ENCODE data around the gene ABLIM2. TPM values are rescaled to one million over a fixed set of nuclear protein-coding genes. Genes with fewer than 3 reads are reported as not detected.
A peak's percentile ranks its signal among the peaks of the same experiment; 100 is the strongest.

ABLIM2 gene
- total and polyA plus RNA-seq, 2 of the 8 experiments (the other 6 are each of a cell fraction or from before 2014, with no cell fraction given) = 2.8 to 3.0 TPM

DNA sequence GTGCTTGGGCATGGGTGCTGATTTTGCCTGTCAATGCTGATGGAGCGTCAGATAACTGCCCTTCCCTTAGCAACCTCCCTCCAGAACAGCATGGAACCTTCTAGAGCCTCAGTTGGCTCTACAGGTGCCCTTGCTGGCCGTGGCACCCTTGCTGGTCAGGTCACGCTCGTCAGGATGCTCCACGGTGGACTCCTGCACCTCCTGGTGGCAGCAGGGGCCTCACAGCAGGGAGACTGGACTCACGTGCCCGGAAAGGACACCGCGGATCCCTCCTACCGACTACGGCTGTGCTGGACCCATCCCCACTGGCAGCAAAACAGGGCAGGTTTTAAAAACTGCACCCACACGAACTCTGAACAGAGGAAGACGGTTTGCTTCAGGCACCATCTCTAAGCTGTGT is 136.8 kb downstream of the ABLIM2 start:
- no peak overlapping the region for H4K91ac ChIP-seq (replicated peaks; ENCODE audit: insufficient read length, low read length)
- no peak overlapping the region for H3K9ac ChIP-seq (replicated peaks in 1 of 4; ENCODE audit: extremely low read depth in 1 of 4, low read depth in 3 of 4, low read length in 3 of 4)
- no peak overlapping the region for H3K18ac ChIP-seq (ENCODE audit: extremely low read depth, low read length)
- CTCF ChIA-PET (ENCODE audit: partially characterized antibody) = interaction anchor here (0.5 to 1.2 kb wide), 3 partner anchors 13 to 374 kb away, joined by 3 read pairs; no protein-coding TSS in a partner anchor
- H2AK5ac ChIP-seq (ENCODE audit: low read depth, low read length) = no peak overlapping the region
- peaks cover 0 to 1% (median 0%) of the 10 kb centered on the region in 4 experiments; a peak in 3 of 7 replicates for H3K4me1 ChIP-seq (replicated peaks in 1 of 4; ENCODE audit: control insufficient read depth in 3 of 4, insufficient read depth in 4 of 4, low read length in 3 of 4)
- no peak overlapping the region for H2BK15ac ChIP-seq (ENCODE audit: low read length)
- no peaks in the 10 kb centered on the region for H3K79me2 ChIP-seq (ENCODE audit: control insufficient read depth in 1 of 2, insufficient read depth in 2 of 2, low read length in 2 of 2)
- H2BK20ac ChIP-seq (ENCODE audit: low read length) = no peak overlapping the region
- DNase-seq (ENCODE audit: low read depth in 1 of 2, low spot score in 2 of 2) (no peak), FAIRE-seq (no peak)
- H3K4me3 ChIP-seq (ENCODE audit: extremely low read depth in 1 of 4, insufficient read depth in 2 of 4, low read depth in 3 of 4, low read length in 4 of 4) = no peak overlapping the region
- no peaks in the 10 kb centered on the region for H3K9me3 ChIP-seq (ENCODE audit: insufficient read depth in 2 of 2, low read depth in 1 of 2, low read length in 1 of 2)
- no peak overlapping the region; the same call in 1 of the 2 replicates for H4K8ac ChIP-seq (ENCODE audit: extremely low read depth, insufficient read depth, low read length)
- no peak overlapping the region for H3K4ac ChIP-seq (replicated peaks; ENCODE audit: insufficient read length, low read depth, low read length)
- no peak overlapping the region for H3K27ac ChIP-seq (ENCODE audit: low read depth, low read length)
- no peak overlapping the region; the same call in 1 of the 2 replicates for H2BK5ac ChIP-seq (ENCODE audit: low read depth, low read length)
- no peak overlapping the region for H2AFZ ChIP-seq (ENCODE audit: low read length)
- H3K23me2 ChIP-seq (ENCODE audit: low read depth, low read length) = no peaks in the 10 kb centered on the region
- no peaks in the 10 kb centered on the region for H4K20me1 ChIP-seq (replicated peaks in 1 of 2; ENCODE audit: control insufficient read depth in 1 of 2, insufficient read depth in 2 of 2, low read length in 2 of 2)
- no peak overlapping the region for H3K56ac ChIP-seq (replicated peaks; ENCODE audit: insufficient read length, low read depth, low read length)
- no peaks in the 10 kb centered on the region for H3K79me1 ChIP-seq (ENCODE audit: low read depth, low read length)
- POLR2A ChIA-PET (ENCODE audit: partially characterized antibody) = no interaction called here
- H2BK120ac ChIP-seq (replicated peaks; ENCODE audit: low read depth, low read length) = no peak overlapping the region
- no peak overlapping the region for H3K14ac ChIP-seq (ENCODE audit: insufficient read length)
- no peaks in the 10 kb centered on the region; a peak in 2 of 7 replicates for H3K27me3 ChIP-seq (replicated peaks in 1 of 4; ENCODE audit: control insufficient read depth in 3 of 4, extremely low read depth in 1 of 4, insufficient read depth in 3 of 4, low read length in 3 of 4)
- H3K36me3 ChIP-seq (ENCODE audit: control insufficient read depth in 2 of 4, insufficient read depth in 4 of 4, low read length in 3 of 4) = no peaks in the 10 kb centered on the region; a peak in 1 of 8 replicates
- WGBS, 2 experiments (ENCODE audit: extremely low coverage in 1 of 2, insufficient coverage in 1 of 2, insufficient read length in 1 of 2, insufficient replicate concordance in 2 of 2, low coverage in 1 of 2, low lambda C conversion rate in 2 of 2, missing lambda C conversion rate in 1 of 2) = 89% methylated on average over 13 of the region's 13 CpGs; no CpG with 5 or more reads in 1 of the 2 experiments
- no peak overlapping the region for H3K23ac ChIP-seq (ENCODE audit: insufficient read length)
- no peak overlapping the region for H4K5ac ChIP-seq (ENCODE audit: insufficient read length, low read depth, low read length)
- 0 out of 2 replicates have a peak overlapping the region, but pooled peaks have one; percentile 9 for H2BK12ac ChIP-seq (ENCODE audit: low read depth, low read length)
- H3K4me2 ChIP-seq (ENCODE audit: insufficient read depth in 1 of 2, low read depth in 2 of 2, low read length in 2 of 2) = no peak overlapping the region
- TF ChIP-seq EP300 (IDR thresholded peaks at IDR 0.05; ENCODE audit: borderline replicate concordance in 1 of 2, low read depth in 2 of 2, low read length in 2 of 2) = no peak
- TF ChIP-seq EZH2 (IDR thresholded peaks at IDR 0.05; ENCODE audit: low read depth, low read length, severe bottlenecking) = no peak
- no peak for TF ChIP-seq CTBP2 (IDR thresholded peaks at IDR 0.05; ENCODE audit: borderline replicate concordance, insufficient read depth, insufficient read length, low read length)
- TF ChIP-seq KDM5A (IDR thresholded peaks at IDR 0.05; ENCODE audit: low read length) = no peak
- TF ChIP-seq CREB1 (IDR thresholded peaks at IDR 0.05) = no peak
- no peak for TF ChIP-seq RFX5 (IDR thresholded peaks at IDR 0.05; ENCODE audit: borderline replicate concordance, low read depth, low read length)
- TF ChIP-seq BACH1 (IDR thresholded peaks at IDR 0.05; ENCODE audit: low read length) = no peak
- TF ChIP-seq PHF8 (conservative IDR thresholded peaks at IDR 0.05; ENCODE audit: low read depth, low read length) = no peak
- no peak for TF ChIP-seq RNF2 (IDR thresholded peaks at IDR 0.05; ENCODE audit: borderline replicate concordance, low read depth, low read length, missing control alignments, poor library complexity, severe bottlenecking)
- TF ChIP-seq KDM4A (IDR thresholded peaks at IDR 0.05; ENCODE audit: low read depth, low read length, severe bottlenecking) = no peak

All from H1 (cell line).